OCI-M2 (cell line): ENCODE results near the gene TMEM242.
A peak's percentile ranks its signal among the peaks of the same experiment; 100 is the strongest.
"Not testable (repeated sequence)": the region's sequence is repeated elsewhere in the genome, so short reads cannot be mapped to it uniquely, and the experiment has no call there.

ENCODE experiments used
- DNase-seq: peaks from one replicate; lab custom pipeline; 2025; ENCODE audit not compliant: unreplicated experiment; lab: John Stamatoyannopoulos, UW

Gene TMEM242

GRCh38 chr6:157323255-157323965 is at the start of gene TMEM242:
Gene TMEM242, minus strand, starts transcription at chr6:157323519. Its CDS starts 20 bp downstream, at chr6:157323499.
- no peak for DNase-seq

GRCh38 chr6:157372501-157373280 is 49.4 kb upstream of the TMEM242 start:
- DNase-seq: no peak

DNA sequence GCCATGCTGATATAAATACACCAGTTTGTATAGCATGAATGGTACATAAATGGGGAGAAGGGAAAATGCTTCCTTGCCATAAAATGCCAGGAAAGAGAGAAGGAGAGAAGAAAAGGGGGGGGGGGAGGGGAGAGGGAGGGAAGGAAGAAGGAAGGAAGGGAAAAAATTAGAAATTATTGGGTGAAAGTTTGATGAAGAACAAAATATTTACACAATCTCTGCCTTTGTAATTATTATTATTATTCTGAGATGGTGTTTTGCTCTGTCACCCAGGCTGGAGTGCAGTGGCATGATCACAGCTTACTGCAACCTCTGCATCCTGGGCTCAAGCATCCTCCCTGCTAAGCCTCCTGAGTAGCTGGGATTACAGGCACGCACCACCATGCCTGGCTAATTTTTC is 47.4 kb upstream of the TMEM242 start:
- no peak for DNase-seq

DNA sequence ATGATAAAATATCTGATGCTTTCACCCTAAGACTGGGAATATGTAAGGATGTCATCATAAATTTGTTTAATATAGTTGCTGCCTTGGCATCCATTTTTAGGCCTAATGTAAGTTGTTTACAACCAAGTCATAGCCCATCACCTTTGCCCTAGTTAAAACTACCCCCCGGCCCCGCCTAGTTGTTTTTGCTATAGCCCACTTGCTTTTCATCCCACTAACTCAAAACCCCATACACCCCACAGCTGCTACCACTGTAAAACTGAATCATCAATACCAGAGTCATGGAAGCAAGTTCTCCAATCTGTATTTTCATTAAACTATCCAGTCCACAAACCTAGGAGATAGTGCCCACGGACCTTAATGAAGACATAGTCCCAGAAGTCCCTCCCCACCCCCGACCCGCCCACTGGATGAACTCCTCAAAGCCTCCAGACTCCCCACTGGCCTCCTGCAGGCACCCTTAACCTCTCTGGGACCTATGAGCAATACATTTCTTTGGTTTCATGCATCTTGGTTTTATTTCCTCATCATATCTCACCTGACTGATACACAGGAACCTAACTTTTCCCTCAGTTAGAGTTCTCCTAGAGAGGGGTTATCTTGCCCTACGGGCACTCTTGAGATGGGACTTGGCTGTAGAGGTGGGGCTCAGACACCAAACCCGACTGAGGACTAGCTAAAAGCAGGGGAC is 45.2 kb upstream of the TMEM242 start:
- DNase-seq: no peak

DNA sequence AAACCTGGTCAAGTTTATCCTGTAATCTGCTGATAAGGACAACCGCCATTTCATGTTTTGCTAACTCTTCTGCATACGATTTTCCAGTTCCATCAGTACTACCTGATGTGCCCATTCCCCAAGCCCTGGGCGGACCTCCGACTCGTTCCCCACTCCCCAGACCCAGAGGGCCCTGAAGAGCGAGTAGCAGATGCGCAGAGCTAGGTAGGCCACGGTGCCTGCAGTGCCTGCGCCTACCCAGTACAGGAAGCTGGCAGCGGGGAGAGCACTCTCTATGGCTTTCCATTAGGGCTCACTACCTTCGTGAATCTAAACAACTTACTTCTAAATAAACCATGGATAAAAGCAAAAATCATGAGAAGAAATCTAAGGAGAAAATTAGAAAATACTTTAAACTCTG is 43.3 kb upstream of the TMEM242 start:
- no peak for DNase-seq

DNA sequence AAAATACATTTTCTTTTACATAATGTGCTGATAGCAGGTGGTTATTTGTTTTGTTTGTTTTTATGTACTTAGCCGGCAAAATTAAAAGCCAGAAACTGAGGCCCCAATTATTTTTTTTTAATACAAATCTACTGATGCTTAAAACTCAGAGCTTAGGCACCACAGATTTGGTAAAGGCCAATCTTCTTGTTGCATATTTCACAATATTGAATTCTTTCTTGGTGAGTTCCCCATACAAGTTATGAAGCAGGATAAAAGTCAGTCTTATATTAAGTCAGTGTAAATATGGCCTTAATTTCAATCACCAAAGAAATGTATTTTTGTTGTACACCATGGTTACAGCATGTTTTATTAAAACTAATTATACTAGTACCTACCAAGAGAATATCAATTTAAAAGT is 41.4 kb upstream of the TMEM242 start:
- DNase-seq: no peak

DNA sequence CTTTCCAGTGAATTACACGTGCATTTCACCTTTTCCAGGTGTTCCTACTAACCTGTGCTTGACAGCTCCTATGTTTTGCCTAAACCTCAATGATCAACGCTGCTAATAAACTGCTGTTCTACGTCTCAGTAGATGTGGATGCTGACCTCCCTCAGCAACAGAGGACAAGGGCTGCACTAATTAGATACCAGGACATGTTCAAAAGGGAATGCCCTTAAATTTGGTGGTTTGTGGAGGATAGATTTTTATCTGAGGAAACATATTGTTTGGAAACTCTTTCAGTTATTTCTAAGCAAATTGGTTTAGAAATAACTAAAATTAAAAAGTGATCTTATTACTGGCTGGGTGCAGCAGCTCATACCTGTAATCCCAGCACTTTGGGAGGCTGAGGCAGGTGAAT is 38.6 kb upstream of the TMEM242 start:
- no peak for DNase-seq

GRCh38 chr6:157358287-157358686 is 35.0 kb upstream of the TMEM242 start:
- DNase-seq: no peak

DNA sequence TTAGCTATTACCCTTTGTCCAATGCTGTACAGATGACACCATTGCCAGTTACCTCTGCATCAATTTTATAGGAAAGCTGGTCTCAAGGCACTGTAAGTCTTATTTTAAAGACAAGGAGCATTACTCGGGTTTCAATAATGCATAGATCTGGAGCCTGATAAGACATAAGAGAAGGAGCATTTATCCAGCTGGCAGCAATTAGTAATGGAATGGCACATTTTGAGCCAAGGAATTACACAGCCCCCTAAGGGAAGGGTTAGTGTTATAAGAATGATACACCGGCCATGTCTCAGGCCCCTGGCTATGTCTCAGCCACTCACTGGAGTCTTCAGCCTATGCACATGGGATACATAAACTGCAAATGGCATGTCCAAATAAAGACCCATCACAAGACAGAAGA is 23.1 kb upstream of the TMEM242 start:
- DNase-seq: no peak

DNA sequence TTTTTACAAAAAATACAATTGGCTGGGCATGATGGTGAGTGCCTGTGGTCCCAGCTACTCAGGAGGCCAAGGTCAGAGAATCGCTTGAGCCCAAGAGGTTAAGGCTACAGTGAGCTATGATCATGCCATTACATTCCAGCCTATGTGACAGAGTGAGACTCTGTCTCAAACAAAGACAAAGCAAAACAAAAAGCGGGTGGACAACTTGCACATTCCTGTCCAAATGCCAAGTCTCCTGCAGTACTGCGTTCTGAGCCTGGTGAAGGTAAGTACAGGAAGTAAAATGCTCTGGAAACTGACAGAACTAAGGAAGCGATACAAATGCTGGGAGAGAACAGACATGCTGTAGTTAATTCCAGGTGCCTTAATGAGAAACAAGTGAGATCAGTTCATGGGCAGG is 20.4 kb upstream of the TMEM242 start:
- no peak for DNase-seq

DNA sequence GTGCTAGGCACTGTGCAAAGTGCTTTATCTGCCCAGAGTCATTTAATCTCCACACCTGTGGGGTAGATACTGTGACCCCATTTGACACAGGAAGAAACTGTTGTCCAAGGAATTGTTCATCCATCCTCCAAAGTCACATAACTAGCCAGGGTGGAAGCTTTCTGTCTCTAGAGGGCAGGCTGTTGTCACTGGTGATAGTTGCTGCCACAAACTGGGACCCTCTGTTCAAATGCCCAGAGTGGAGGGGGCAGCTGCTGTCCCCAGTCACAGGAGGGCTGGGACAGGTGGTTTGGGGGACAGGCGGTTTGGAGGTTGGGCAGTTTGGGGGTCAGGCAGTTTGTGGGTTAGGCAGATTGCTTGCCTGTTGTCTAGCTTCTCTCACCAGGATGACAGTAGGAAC is 16.1 kb upstream of the TMEM242 start:
- DNase-seq: no peak

GRCh38 chr6:157337751-157338150 is 14.4 kb upstream of the TMEM242 start:
- no peak for DNase-seq

- DNase-seq: not testable (repeated sequence)
Measured at GRCh38 chr6:157337276-157337675, 14.0 kb upstream of the TMEM242 start.

GRCh38 chr6:157335829-157336228 is 12.5 kb upstream of the TMEM242 start:
- peak; percentile 7 for DNase-seq

DNA sequence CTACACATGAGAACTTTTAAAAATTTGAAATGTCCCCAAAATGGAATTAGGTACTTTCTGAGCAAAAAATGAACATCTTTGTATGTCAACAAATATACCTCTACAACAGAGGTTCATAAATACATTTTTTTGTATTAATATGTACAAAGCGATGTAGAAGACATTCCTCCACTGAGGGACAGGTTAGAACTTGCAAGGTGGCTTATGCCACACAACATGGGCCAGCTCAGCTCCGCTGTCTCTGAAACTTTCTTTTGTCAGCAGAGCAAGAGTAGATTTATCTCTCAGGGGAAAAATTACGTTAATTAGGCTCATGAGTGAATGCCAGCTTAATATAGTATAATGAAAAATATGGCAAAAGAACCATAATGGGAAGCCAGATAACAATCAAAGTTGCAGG is 10.6 kb upstream of the TMEM242 start:
- DNase-seq: no peak

DNA sequence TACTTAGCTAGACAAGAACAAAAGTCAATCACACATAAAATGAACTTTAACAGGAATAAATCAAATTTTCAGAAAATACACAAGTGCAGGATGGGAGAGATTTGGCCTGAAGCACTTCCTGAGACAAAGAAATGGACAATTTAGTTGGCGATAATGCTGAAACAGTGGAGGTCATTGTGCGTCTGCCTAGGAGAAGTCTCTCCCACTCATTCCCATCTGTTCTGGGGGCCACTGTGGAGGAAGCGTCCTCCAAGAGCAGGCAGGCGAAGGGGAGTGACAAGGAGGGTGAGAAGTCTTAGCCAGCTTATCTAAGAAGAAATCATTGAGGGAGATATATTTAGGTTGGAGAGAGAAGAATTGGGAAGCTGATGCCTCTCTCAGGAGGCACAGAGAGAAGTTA is 10.2 kb upstream of the TMEM242 start:
- no peak for DNase-seq

- DNase-seq: no peak
Measured at GRCh38 chr6:157332813-157333212, 9.5 kb upstream of the TMEM242 start.

DNA sequence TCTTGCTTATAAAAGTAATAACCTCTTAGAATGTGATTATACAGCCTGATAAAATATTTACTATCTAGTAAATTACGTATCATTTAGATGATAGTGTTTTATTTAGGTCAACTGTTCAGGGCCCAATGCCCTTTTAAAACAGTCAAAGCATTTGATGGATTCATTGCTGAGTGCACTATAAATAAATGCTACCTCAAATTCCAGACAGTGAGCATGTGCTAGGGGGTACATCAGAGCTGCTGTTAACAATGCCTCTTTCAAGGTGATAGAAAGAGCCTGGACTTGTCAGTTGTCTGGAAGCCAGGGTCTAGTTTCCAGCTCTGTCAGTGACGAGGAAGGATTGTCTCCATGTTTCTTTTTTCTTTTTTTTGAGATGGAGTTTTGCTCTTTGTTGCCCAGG is 7.5 kb upstream of the TMEM242 start:
- no peak for DNase-seq

- no peak for DNase-seq
Measured at GRCh38 chr6:157329829-157330228, 6.5 kb upstream of the TMEM242 start.

GRCh38 chr6:157328108-157328692 is 4.9 kb upstream of the TMEM242 start:
- DNase-seq: no peak

DNA sequence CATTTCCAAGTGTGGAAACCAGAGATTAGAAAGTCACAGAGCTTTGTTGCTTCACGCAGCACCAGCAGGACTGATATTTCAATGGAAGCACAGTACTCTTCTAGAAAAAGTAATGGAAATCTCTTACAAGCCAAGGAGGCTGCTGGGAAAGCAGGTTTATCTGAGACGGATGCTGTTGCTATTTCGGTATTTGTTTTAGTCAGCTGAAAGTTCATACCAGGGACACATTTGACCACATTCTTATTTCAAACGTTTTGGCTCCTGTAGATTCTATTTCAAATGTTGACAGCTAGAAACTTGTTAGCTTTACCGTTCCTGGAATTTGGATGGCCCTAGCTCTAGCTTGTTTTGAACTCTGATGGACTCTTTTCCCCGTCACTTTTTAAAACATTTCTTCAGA is 3.7 kb upstream of the TMEM242 start:
- DNase-seq: no peak
